Body of pancreas (tissue), 4 donors: ENCODE results near the gene ZNF488. TPM values are rescaled to one million over a fixed set of nuclear protein-coding genes. Genes with fewer than 3 reads are reported as not detected.
A peak's percentile ranks its signal among the peaks of the same experiment; 100 is the strongest.

Experiments
- ATAC-seq: fragments of 150-250 bp; one replicate; pipeline ENCODE4 v1.9.1; 2016
- DNase-seq, 4 donors: peaks; one replicate each; pipeline ENCODE4 v3.0.0-alpha.2; 2019
- H3K27ac ChIP-seq, 4 donors: fragments of 200-600 bp; sonication (generic); 1 replicate in 3 of 4; 2 replicates in 1 of 4; pipeline versions ENCODE4 v1.5.1 to v1.6.1; 2016 to 2019; ENCODE audit warnings: mild to moderate bottlenecking in 1 of 4, mixed read lengths in 1 of 4, moderate library complexity in 1 of 4
- H3K27me3 ChIP-seq, 2 donors: fragments of 200-600 bp; sonication (generic); one replicate each; pipeline ENCODE4 v1.6.0; 2016; ENCODE audit warnings: mild to moderate bottlenecking in 1 of 2
- H3K36me3 ChIP-seq, 2 donors: fragments of 200-600 bp; sonication (generic); replicated peaks in 1 of 2; 2 replicates each; pipeline ENCODE4 v1.5.1; 2016; ENCODE audit warnings: low read depth in 2 of 2; ENCODE audit not compliant: insufficient read depth in 1 of 2
- H3K4me1 ChIP-seq: fragments of 200-600 bp; sonication (generic); one replicate; pipeline ENCODE4 v1.6.0; 2016
- H3K4me3 ChIP-seq, 2 donors: fragments of 200-600 bp; sonication (generic); 1 replicate in 1 of 2; 2 replicates in 1 of 2; pipeline ENCODE4 v1.5.1; 2016 to 2019
- H3K9me3 ChIP-seq, 3 donors: fragments of 200-600 bp; sonication (generic); 1 replicate in 2 of 3; 2 replicates in 1 of 3; pipeline ENCODE4 v1.5.1; 2016
- CTCF ChIP-seq, 7 experiments: fragments of 450-650 bp in 4 of 7; fragments of 200-600 bp in 3 of 7; sonication (generic) in 3 of 7; IDR thresholded peaks; one replicate each; pipeline ENCODE4 v1.5.1; 2016 to 2019; ENCODE audit warnings: antibody characterized with exemption in 7 of 7
- POLR2A ChIP-seq, 3 donors: fragments of 450-650 bp; IDR thresholded peaks; one replicate each; pipeline ENCODE4 v1.6.1; 2016; ENCODE audit warnings: antibody characterized with exemption in 3 of 3, mild to moderate bottlenecking in 2 of 3
- WGBS, 2 donors: methylation state at CpG; one replicate each; pipeline ENCODE4 v1.1.5; 2017; 5-methylcytosine and 5-hydroxymethylcytosine counted together
- intact Hi-C: fragments of 100-400 bp; cut with DNase I; formaldehyde crosslinking; loops from one replicate; pipeline ENCODE4 v1.15.1; 2023
- total RNA-seq, 2 donors: library from RNA; depleted of rRNA; stranded (reverse); fragments of >200 nt; gene quantifications; one replicate each; pipeline ENCODE4 v1.1.0, GENCODE V29; 2016

ZNF488 gene
- total RNA-seq, 2 donors from 2014 or later = 0.26 TPM; not detected in 1

GRCh38 chr10:47323636-47324296 is 60.3 kb downstream of the ZNF488 start:
- intact Hi-C loops = no loop called here

GRCh38 chr10:47323087-47323486 is 61.0 kb downstream of the ZNF488 start:
- intact Hi-C loops = no loop called here
- H3K4me3 ChIP-seq = no peak overlapping the region
- no peak overlapping the region for H3K27ac ChIP-seq
- H3K9me3 ChIP-seq = no peaks in the 10 kb centered on the region
- no peaks in the 10 kb centered on the region for H3K27me3 ChIP-seq
- DNase-seq (no peak), ATAC-seq (no peak)
- TF ChIP-seq CTCF (IDR thresholded peaks at IDR 0.05) (no peak), POLR2A (IDR thresholded peaks at IDR 0.05) (no peak)
- peaks cover 5% of the 10 kb centered on the region for H3K4me1 ChIP-seq
- H3K36me3 ChIP-seq = no peaks in the 10 kb centered on the region
- 37 to 58% methylated on average over 1 of the region's 1 CpG for WGBS, 2 donors

More at GRCh38 chr10:47323636-47324296, 60.3 kb downstream of the ZNF488 start:
- Histone ChIP-seq H3K9me3 (no peaks in the 10 kb centered on the region), H3K4me1 (peaks cover 5% of the 10 kb centered on the region), H3K36me3 (no peaks in the 10 kb centered on the region), H3K4me3 (no peak overlapping the region), H3K27me3 (no peaks in the 10 kb centered on the region), H3K27ac (no peak overlapping the region)
- 46 to 48% methylated on average over 5 of the region's 5 CpGs for WGBS, 2 donors
- ATAC-seq = no peak
- no peak for TF ChIP-seq POLR2A (IDR thresholded peaks at IDR 0.05)
- no peak for TF ChIP-seq CTCF (IDR thresholded peaks at IDR 0.05)
- DNase-seq = peak in 1 of 4 donors; percentile 10

GRCh38 chr10:47322300-47323061 is 61.6 kb downstream of the ZNF488 start, which contains the start of gene GDF2:
Gene GDF2 (plus strand): TSS chr10:47322454. CDS start chr10:47322669, 215 bp downstream.
- H3K27me3 ChIP-seq = no peaks in the 10 kb centered on the region
- no peak within 1 kb of the TSS for H3K27ac ChIP-seq
- no peaks in the 10 kb centered on the region for H3K9me3 ChIP-seq
- H3K4me1 ChIP-seq = peaks cover 5% of the 10 kb centered on the region
- DNase-seq (peak in 1 of 4 donors; percentile 10), ATAC-seq (no peak)
- no peaks in the 10 kb centered on the region for H3K36me3 ChIP-seq
- intact Hi-C loops = no loop called here
- 74 to 77% methylated on average over 30 to 35 of the region's 35 CpGs for WGBS, 2 donors
- H3K4me3 ChIP-seq = no peak within 1 kb of the TSS
- no peak for TF ChIP-seq POLR2A (IDR thresholded peaks at IDR 0.05)
- TF ChIP-seq CTCF (IDR thresholded peaks at IDR 0.05) = no peak

- DNase-seq (peak in 1 of 4 donors; percentile 5), ATAC-seq (no peak)
- Histone ChIP-seq H3K4me1 (peaks cover 5% of the 10 kb centered on the region), H3K36me3 (no peaks in the 10 kb centered on the region), H3K27me3 (no peaks in the 10 kb centered on the region), H3K4me3 (no peak overlapping the region), H3K9me3 (no peaks in the 10 kb centered on the region), H3K27ac (no peak overlapping the region)
- WGBS, 2 donors = 83 to 85% methylated on average over 6 to 8 of the region's 8 CpGs
- intact Hi-C loops = no loop called here
- TF ChIP-seq POLR2A (IDR thresholded peaks at IDR 0.05) = no peak
- TF ChIP-seq CTCF (IDR thresholded peaks at IDR 0.05) = no peak
Measured at GRCh38 chr10:47321521-47322195, 62.4 kb downstream of the ZNF488 start.
